Fibroblast of lung (primary cell): ENCODE measurements around the gene PPP2R2D.
A peak's percentile ranks its signal among the peaks of the same experiment; 100 is the strongest.

Experiments
- CTCF ChIP-seq, 2 donors: IDR thresholded peaks in 1 of 2; conservative IDR thresholded peaks in 1 of 2; 1 replicate in 1 of 2; 2 replicates in 1 of 2; pipeline ENCODE4 v1.5.1; 2011 to 2012; ENCODE audit warnings: low read length in 2 of 2, control low read depth in 1 of 2, inconsistent platforms in 1 of 2, low read depth in 1 of 2, mild to moderate bottlenecking in 1 of 2
- EZH2 ChIP-seq: IDR thresholded peaks from 2 replicates; pipeline ENCODE4 v1.5.1; 2012; ENCODE audit warnings: low read length, control low read depth, mild to moderate bottlenecking; ENCODE audit errors: missing control alignments

GRCh38 chr10:131885391-131886165 lies 15.2 kb upstream of the PPP2R2D start:
- TF ChIP-seq CTCF (conservative IDR thresholded peaks at IDR 0.05 in 1 of 2, IDR thresholded peaks at IDR 0.05 in 1 of 2; ENCODE audit: low read depth in 1 of 2, low read length in 2 of 2) (peak; percentile 87 to 92), EZH2 (no peak)
